ENCODE measurements around the gene TVP23A. TPM values are rescaled to one million over a fixed set of nuclear protein-coding genes. Genes with fewer than 3 reads are reported as not detected.

The TVP23A gene
- total and polyA plus RNA-seq, 10 of the 15 experiments (the other 5 are each of a cell fraction or from before 2014, with no cell fraction given), result 1.1 to 6.4 (median 2.2) TPM

- TF ChIP-seq ZNF384 (IDR thresholded peaks at IDR 0.05; ENCODE audit: borderline replicate concordance, low read depth, low read length) (no peak), CUX1 (IDR thresholded peaks at IDR 0.05; ENCODE audit: insufficient replicate concordance, low read depth, low read length) (no peak), NRF1 (conservative IDR thresholded peaks at IDR 0.05; ENCODE audit: low read depth, low read length) (no peak), CREM (IDR thresholded peaks at IDR 0.05; ENCODE audit: low read depth) (no peak), RAD51 (IDR thresholded peaks at IDR 0.05) (no peak), BRCA1 (IDR thresholded peaks at IDR 0.05; ENCODE audit: low read depth, low read length) (no peak), POLR2AphosphoS5 (IDR thresholded peaks at IDR 0.05; ENCODE audit: low read length) (no peak)
These were observed 31.9 kb upstream of the TVP23A start (continued) for GRCh38 chr16:10850478-10850850.
